Adipose tissue (tissue), 3 donors: Measurements from ENCODE around the gene RALGAPA2. TPM values are rescaled to one million over a fixed set of nuclear protein-coding genes. Genes with fewer than 3 reads are reported as not detected.

Experiments used
- H3K27ac ChIP-seq: one replicate; pipeline ENCODE4 v1.5.1; 2013; ENCODE audit warnings: low read depth, low read length
- WGBS, 3 donors: extraction: QIAGEN DNeasy Blood & Tissue Kit; methylation state at CpG; one replicate each; pipeline ENCODE4 v1.1.7; 2013; 5-methylcytosine and 5-hydroxymethylcytosine counted together
- polyA plus RNA-seq, 3 donors: library from polyadenylated mRNA; stranded (reverse); fragments of 200-250 nt; gene quantifications; one replicate each; pipeline ENCODE4 v1.2.3, GENCODE V29; 2013
- donor health status: healthy with polysubstance abuse.
- donor health status: Bipolar disorder and iron deficiency.
- donor health status: healthy.

Gene RALGAPA2
- polyA plus RNA-seq = 10 to 100 TPM; 12.3 to 21.7 (median 12.6) TPM

DNA sequence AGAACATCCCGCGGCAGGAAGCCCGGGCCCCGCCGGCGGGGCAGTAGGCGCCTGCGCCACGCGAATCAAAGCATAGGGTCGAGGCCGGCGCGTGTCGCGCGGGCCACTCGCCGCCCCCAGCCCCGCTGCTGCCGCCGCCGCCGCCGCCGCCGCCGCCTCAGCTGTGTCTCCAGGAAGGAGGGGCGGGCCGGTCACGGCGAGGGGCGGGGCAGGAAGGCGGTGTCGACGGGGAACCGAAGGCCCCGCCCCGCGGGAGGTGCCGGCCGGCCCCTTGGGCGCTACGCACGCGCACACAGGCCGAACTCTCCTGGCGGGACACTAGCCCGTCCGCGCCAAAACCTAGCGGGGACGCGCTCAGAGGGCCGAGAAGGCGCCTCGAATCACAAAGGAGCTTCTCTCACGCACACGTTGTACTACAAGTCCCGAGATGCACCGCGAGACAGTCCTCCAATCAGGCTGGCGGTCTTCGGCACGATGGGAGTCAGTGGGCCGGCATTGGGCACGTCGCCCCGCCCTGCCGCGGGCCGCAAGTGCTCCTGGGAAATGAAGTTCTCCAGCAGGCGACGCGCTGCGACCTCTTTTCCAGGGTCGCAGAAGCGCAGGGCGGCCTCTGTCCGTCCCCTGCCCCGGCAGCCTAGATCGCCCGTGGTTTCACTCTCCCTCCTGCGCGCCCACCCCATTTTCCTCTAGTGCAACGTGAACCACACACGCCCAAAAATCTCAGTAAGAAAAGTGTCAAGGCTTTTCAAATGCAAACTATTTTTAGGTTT is at the start of gene RALGAPA2:
TSS of gene RALGAPA2 (minus strand) at position 171 of the 770 bp plus-strand sequence. CDS start at position 7, 164 bp downstream.
- peak within 1 kb of the TSS; percentile 29 for H3K27ac ChIP-seq
- WGBS, 3 donors = 0% methylated on average over 73 to 87 of the region's 87 CpGs

DNA sequence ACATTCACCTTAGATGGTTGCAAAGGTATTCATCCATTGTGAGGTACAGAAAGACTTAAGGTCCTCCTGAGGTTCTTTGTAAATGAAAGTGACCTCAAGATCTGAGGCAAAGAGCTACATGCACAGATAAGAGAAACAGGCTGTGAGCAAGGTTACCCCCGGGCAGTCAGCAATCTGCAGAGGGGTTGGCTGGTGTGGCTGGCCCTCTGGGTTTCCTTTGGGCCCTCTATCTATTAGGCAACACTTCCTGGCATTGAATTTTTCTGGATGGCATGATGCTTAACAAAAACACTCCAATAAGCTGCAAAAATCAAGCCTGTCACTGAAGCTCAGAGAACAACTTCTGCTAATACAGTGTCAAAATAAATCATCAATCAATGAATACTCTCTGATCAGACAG is 48.9 kb upstream of the RALGAPA2 start:
- H3K27ac ChIP-seq = no peak overlapping the region
- WGBS, 3 donors = 14 to 36% (median 30%) methylated on average over 1 of the region's 1 CpG

DNA sequence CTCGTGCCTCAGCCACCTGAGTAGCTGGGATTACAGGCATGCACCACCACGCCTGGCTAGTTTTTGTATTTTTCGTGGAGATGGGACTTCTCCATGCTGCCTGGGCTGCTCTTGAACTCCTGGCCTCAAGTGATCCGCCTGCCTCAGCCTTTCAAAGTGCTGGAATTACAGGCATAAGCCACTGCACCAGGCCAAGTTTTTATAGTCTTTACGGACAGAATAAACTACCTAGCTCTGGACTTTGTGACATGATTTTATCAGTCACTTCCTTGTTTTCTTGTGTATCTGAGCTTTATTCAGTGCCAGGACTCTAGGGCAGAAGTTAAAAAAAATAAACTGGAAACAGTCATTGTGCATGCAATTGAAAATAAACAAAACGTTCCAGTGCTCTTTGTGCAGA is 46.7 kb upstream of the RALGAPA2 start:
- WGBS, 3 donors = 45 to 66% (median 60%) methylated on average over 6 of the region's 6 CpGs

DNA sequence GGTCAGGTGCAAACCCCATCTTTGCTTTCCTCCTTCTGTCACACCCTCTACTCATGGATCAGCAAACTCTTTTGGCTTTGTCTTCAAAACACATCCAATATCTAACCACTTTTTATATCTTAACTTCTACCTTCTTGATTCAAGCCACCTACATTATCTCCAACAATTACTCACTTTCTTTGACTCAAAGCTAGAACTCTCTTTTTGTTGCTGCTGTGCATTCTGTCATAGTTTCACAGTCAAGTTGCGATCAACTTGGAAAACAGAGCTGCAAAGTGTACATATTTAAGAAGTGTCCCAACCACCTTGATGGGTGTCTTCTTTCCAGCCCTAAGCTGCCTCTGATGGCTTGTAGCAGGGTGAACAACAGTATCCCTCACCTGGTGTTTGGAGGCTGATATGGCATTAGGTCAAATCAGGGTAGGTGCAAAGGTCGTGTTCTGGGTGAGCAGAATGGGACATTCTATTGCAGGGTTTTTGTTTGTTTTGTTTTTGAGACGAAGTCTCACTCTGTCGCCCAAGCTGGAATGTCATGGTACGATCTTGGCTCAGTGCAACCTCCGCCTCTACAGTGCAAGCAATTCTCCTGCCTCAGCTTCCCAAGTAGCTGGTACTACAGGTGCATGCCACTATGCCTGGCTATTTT is 43.4 kb upstream of the RALGAPA2 start:
- 76 to 97% (median 93%) methylated on average over 6 of the region's 6 CpGs for WGBS, 3 donors

More for the DNA sequence above, 46.7 kb upstream of the RALGAPA2 start:
- H3K27ac ChIP-seq = no peak overlapping the region

DNA sequence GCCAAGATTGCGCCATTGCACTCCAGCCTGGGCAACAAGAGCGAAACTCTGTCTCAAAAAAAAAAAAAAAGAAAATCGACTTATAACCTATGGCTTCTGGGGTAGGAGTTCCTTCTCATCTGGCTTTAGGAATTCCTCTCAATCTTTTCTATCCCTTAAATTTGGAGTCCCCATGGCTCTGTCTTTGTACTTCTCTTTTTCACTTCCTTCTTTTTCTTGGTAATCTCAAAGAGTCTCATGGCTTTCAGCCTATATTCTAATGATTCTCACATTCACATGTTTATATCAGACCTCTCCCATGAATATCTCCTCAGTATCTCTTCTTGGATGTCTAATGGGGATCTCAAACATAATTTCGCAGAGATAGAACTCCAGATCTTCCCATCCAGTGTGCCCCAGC is 42.8 kb upstream of the RALGAPA2 start:
- WGBS, 3 donors = 74 to 89% (median 78%) methylated on average over 4 of the region's 4 CpGs
- no peak overlapping the region for H3K27ac ChIP-seq

More for the DNA sequence above, 43.4 kb upstream of the RALGAPA2 start:
- no peak overlapping the region for H3K27ac ChIP-seq

DNA sequence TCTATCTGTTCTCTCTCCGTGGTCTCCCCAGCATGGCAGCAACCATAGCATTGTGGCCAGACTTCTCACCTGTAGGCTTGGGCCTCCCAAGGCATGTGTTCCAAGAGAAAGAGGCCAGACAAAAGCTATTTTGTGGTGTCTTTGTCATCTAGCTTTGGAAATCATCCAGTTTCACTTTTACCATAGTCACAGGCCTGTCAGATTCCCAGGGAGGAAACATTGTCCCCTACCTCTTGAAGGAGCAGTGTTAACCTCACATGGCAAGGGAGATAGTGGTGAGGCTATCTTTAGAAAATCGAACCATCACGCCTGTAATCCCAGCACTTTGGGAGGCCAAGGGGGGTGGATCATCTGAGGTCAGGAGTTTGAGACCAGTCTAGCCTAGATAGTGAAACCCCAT is 42.3 kb upstream of the RALGAPA2 start:
- H3K27ac ChIP-seq = no peak overlapping the region
- 81 to 83% (median 83%) methylated on average over 3 of the region's 3 CpGs for WGBS, 3 donors

DNA sequence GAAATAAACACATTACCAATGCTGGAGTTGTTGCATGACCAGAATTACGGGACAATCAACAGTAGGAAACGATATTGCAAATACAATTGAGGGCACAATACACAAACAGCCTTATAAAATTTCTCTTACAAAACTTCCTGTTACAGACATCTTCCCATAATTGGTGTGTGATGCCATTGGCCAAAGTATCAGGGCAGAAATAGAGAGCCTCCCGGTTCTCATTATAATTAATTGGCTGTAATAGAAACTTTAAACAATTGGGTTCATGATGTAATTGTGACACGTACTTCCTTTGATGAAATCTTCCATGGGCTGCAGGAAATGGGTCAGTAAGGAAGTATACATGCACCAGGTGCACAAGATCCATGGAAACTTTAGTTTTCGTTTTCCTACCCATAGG is 40.3 kb upstream of the RALGAPA2 start:
- 42 to 59% (median 42%) methylated on average over 5 of the region's 5 CpGs for WGBS, 3 donors

DNA sequence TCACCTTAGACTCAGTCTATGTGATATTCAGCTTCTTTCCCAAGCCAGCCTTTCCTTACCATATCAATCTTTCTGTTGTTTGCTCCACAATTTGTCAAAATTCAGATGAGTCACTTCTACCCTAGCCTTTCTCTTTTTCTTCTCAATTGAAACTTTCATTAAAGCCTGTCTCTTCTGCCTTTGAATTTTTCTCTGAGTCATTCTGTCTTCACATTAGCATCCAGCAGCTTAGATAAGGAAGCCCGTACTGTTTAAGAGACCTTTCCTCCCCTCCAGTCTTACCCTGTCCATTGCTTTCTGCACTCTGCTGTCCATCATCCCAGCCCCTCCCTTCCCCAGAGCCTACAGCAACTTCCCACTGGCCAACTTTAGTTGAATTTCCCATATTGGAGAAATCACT is 34.9 kb upstream of the RALGAPA2 start:
- no peak overlapping the region for H3K27ac ChIP-seq
- WGBS, 3 donors = 55 to 83% (median 70%) methylated on average over 1 of the region's 1 CpG

More for the DNA sequence above, 40.3 kb upstream of the RALGAPA2 start:
- no peak overlapping the region for H3K27ac ChIP-seq

DNA sequence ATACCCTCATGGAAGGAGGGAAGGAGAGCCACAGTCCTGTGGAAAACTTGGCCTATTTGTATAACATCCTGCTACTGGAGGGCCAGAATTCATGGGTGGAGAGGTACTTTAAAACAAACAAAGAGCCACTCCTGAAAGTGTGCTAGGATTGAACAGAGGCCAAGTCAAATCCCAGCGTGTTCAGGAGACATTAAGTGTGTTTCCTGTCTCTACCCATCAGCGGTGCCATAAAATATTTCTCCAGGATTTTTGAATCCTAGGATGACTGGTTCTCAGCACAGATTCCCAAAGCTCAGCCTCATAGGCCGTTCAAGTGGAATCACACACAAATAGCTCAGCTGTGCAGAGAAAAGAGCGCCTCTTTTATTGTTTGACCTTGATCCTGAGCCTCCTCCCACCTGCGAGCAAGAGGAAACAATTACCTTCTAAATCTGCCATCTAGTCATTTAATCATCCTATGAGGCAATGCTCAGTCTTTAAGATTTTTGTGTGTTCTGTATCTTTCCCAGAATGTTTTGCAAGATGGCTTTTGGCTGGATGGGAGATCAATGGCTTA is 31.8 kb upstream of the RALGAPA2 start:
- 36 to 45% (median 40%) methylated on average over 5 of the region's 5 CpGs for WGBS, 3 donors

DNA sequence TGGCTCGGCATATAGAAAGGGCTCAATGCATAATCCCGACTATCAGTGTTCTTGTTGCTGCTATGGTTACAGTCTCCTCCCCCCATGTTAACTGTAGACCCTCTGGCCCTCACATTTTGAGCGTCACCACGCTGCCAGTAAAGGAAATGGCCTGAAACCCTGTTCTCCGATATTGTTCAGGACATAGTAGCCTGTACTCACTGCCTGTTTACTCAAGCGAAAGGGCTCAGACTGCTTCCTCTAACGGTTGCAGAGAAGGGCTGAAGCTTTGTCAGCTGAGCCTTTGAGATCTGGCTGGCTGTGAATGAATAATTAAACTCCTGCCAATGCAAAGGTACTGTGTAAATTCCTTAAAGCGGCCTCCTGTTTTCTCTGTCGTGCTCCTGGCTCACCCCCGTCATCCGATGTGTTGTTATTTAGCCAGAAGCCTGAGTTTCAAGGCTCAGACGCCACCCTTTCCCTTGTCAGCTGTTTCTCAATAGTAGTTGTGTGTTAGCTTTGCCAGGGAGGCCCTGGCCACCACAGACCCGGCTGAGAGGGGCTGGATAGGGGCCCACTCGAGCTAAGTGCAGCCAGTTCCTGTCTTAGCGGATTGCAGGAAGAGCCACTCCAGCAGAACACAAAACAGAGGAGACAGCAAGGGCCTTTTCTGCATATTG is 31.2 kb upstream of the RALGAPA2 start:
- peak overlapping the region; percentile 21 for H3K27ac ChIP-seq
- WGBS, 3 donors = 6 to 28% (median 9%) methylated on average over 15 of the region's 15 CpGs

More for the DNA sequence above, 31.8 kb upstream of the RALGAPA2 start:
- peak overlapping the region; percentile 21 for H3K27ac ChIP-seq

DNA sequence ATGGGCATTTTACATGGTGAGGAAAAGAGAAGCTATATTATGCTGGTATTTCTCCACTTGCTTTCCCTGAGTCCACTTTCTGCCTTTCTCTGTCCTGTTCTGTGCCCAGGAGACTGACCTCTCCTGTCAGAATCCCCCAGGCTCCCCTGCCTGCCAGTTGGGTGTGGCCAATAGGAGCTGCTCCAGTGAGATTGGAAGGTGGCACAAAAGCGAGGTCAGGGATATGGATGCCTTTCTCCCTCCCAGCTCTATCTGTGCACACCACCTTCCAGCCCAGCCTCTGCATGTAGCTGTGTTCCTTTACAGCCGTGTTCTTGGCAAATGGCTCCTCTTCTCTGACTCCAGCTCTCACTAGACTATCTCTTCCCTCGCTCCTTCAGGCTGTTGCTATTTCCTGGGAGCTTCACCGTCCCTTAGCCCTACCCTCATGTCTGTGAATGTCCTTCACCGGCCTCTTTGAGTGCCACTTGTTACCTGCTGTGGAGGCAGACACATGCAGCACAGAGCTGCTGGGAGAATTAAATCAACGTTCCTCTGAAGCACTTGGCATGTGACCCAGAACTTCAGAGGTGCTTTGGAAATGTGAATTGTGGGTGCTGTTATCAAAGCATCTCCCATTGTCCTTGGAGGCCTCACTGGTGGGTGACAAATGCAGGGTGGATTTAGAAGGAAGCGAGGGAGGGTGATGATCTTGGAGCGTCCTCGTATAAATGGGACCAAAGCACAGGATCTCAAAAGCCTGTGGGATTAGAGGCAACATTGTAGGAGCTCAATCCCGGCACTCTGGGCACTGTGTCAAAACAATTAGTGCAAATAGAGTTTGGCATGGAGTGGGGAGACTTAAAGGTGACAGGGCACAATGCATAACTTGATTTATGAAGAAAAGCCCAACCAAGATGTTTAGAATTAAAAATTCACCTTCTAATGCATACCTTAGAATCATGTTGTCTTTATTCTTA is 28.9 kb upstream of the RALGAPA2 start:
- 49 to 61% (median 60%) methylated on average over 10 of the region's 10 CpGs for WGBS, 3 donors
- H3K27ac ChIP-seq = no peak overlapping the region

DNA sequence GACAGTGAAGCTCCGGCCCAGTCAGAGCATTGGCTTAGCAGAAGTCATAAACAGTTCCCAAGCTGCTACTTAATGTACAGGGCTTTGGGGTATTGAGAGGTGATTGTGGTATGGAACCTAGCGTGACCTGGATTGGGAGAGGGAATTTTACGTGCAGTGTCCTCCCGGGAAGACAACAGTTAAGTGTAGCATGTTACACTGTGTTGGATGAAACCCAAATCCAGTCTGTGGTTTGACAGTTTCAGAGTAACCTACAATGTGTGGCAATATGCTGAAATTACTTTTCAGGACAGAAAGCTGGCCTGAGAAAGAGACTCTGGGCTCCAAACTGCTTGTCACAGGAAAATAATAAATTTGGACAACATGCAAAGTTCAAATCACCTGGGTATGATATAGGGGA is 28.1 kb upstream of the RALGAPA2 start:
- no peak overlapping the region for H3K27ac ChIP-seq
- 41 to 77% (median 52%) methylated on average over 4 of the region's 4 CpGs for WGBS, 3 donors

DNA sequence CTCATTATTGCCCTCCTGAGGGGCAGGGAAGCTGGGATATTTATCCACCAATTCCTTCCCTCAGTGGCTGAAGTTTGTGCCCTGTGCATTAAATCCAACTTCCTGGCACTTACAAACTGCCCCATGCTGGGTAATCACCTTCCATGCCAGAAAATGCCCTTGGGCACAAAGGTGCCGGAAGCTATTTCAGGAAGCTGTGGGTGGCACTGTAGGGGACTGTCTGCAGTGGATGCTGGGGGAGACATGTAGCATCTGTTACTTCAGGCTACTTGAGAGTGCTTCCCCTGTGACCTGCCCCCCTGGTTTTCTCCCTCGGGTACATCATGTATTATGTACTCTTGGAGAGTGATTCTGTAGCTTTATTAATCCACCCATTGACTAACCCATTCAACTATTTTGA is 24.7 kb upstream of the RALGAPA2 start:
- no peak overlapping the region for H3K27ac ChIP-seq
- WGBS, 3 donors = 40 to 62% (median 59%) methylated on average over 2 of the region's 2 CpGs

DNA sequence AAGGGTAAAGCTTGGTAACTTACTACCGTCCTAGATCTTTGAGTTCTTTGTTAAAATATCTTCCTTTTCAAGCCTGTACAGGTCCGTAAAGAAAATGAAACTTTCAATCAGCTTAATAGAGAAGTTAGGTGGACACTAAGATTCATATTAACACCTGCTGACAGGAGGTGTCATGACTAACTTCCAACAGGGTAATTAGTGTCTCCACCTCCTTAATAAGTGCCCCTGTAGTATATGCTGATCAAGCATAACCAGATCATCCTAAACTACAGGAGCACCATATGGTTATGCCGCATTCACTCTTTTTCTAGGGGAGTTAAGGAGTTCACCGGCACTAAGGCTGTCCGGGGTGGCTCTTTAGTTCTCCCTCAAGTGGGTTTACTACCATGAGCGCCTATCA is 23.9 kb upstream of the RALGAPA2 start:
- 90 to 94% (median 90%) methylated on average over 6 of the region's 6 CpGs for WGBS, 3 donors
- H3K27ac ChIP-seq = no peak overlapping the region

DNA sequence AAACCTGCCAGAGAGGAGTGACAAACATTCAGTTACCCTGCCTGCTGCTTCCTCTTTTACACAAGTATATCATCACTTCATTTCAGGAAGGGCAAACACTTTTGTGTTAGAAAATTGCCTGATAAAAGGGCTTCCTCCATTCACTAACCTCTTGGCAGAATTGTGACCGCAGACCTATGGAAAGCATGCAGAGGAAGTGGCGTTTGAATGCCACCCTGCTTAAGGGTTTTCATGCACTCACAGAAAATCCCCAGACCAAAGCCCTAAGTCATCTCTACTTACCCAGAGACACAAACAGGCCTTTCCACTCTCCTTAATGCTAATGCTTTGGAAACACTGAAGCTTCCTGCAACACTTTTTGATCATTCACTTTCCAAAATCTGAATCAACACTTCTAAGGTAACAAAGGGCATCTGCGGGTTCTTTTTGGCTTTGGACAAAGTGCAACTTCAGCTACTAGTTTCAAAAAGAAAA is 22.1 kb upstream of the RALGAPA2 start:
- no peak overlapping the region for H3K27ac ChIP-seq
- WGBS, 3 donors = 45 to 59% (median 47%) methylated on average over 3 of the region's 3 CpGs

DNA sequence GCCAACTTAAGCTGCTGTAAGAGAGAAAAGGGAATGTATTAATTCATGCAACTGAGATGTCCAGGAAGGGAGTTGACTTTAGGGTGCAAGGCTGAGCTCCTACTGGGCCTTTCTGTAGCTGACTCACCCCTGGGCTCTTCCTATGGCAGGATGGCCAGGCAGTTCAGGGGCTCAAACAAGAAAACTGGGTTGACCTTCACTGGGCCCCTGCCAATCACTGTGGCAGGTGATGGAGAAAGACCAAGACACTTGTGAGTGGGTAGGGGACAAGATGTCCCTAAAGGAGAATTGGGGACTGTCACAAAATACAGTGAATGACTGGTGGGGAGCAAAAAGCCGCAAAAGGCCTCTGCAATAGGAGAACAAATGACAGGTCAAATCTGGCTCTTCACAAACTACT is 21.5 kb upstream of the RALGAPA2 start:
- 57 to 96% (median 80%) methylated on average over 1 of the region's 1 CpG for WGBS, 3 donors
- no peak overlapping the region for H3K27ac ChIP-seq

DNA sequence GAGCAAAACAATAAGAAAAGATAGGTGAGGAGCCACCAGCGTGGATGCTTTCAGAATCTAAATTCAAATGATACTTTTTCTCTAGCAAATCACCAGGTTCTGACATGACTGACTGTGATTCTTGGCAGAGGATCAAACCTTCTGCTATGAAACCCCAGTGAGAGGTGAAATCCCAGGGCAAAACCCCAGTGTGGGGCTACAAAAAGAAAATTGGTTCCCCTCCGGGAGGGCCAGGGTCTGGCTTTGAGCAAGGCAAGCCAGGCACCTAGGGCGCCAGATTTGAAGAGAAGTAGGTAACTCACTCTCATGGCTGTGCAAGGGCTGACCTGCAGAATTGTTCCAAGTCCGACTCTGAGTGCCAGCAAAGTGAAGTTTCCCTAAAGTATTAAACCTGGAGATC is 20.2 kb upstream of the RALGAPA2 start:
- 85 to 93% (median 87%) methylated on average over 4 of the region's 4 CpGs for WGBS, 3 donors

DNA sequence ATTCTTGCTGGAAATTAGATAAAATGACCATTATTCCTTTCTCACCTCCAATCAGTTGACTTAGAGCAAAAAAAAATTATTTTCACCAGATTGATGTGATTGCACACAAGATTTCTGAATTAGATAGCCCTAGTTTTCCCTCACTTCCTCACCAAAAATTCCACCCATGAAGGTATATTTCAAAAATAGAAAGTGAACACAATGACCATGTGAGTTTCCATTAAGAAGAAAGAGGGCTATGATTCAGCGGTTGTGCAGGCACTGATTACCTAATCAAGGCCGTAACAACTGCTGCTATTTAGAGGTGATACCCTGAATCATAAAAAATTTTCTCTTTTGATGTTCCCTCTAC is 19.5 kb upstream of the RALGAPA2 start:
- no peak overlapping the region for H3K27ac ChIP-seq
- 33 to 72% (median 48%) methylated on average over 2 of the region's 2 CpGs for WGBS, 3 donors

More for the DNA sequence above, 20.2 kb upstream of the RALGAPA2 start:
- no peak overlapping the region for H3K27ac ChIP-seq
